MM.1S (cell line): Measurements from ENCODE around the gene ADCY10.

ENCODE experiments used
- CTCF ChIP-seq: fragments of 300-600 bp; sonication (generic); IDR thresholded peaks from 2 replicates; pipeline ENCODE4 v1.5.1; 2016; ENCODE audit warnings: antibody characterized with exemption, low read length, mixed read lengths
- EZH2 ChIP-seq: fragments of 300-600 bp; sonication (generic); optimal IDR thresholded peaks from 2 replicates; pipeline ENCODE3; 2017; ENCODE audit warnings: low read depth, mild to moderate bottlenecking, antibody characterized with exemption, low read length, mixed read lengths
- EZH2phosphoT487 ChIP-seq: fragments of 300-600 bp; sonication (generic); IDR thresholded peaks from 2 replicates; pipeline ENCODE4 v1.6.1; 2018; ENCODE audit warnings: antibody characterized with exemption, low read length

- TF ChIP-seq CTCF (no peak), EZH2 (no peak), EZH2phosphoT487 (no peak)
These were observed 76.6 kb downstream of the ADCY10 start for GRCh38 chr1:167837326-167837725.
